Gastrocnemius medialis (tissue), 4 donors: Measurements from ENCODE around the gene KAZN. TPM values are rescaled to one million over a fixed set of nuclear protein-coding genes. Genes with fewer than 3 reads are reported as not detected.

Experiments used
- ATAC-seq, 2 donors: fragments of 150-250 bp; one replicate each; pipeline ENCODE4 v1.9.1; 2016
- DNase-seq, 2 donors: peaks; one replicate each; pipeline ENCODE4 v3.0.0-alpha.2; 2019
- H3K27ac ChIP-seq, 4 donors: fragments of 200-600 bp; sonication (generic); 1 replicate in 1 of 4; 2 replicates in 3 of 4; pipeline ENCODE4 v1.5.1; 2016 to 2018; ENCODE audit warnings: mild to moderate bottlenecking in 2 of 4, moderate library complexity in 1 of 4
- H3K27me3 ChIP-seq, 3 donors: fragments of 200-600 bp; sonication (generic) in 2 of 3; 1 replicate in 1 of 3; 2 replicates in 2 of 3; pipeline versions ENCODE4 v1.5.1 to v1.6.0; 2016 to 2019; ENCODE audit warnings: mild to moderate bottlenecking in 1 of 3, moderate library complexity in 1 of 3
- H3K36me3 ChIP-seq, 2 donors: fragments of 200-600 bp; sonication (generic) in 1 of 2; one replicate each; pipeline ENCODE4 v1.5.1; 2017 to 2018
- H3K4me1 ChIP-seq, 2 donors: fragments of 200-600 bp; sonication (generic) in 1 of 2; one replicate each; pipeline ENCODE4 v1.5.1; 2016 to 2017; ENCODE audit warnings: mild to moderate bottlenecking in 2 of 2
- H3K4me3 ChIP-seq, 4 donors: fragments of 200-600 bp; sonication (generic) in 3 of 4; 1 replicate in 1 of 4; 2 replicates in 3 of 4; pipeline ENCODE4 v1.5.1; 2016 to 2019; ENCODE audit warnings: mild to moderate bottlenecking in 2 of 4
- H3K9me3 ChIP-seq, 3 donors: fragments of 200-600 bp; sonication (generic) in 2 of 3; 1 replicate in 1 of 3; 2 replicates in 2 of 3; pipeline ENCODE4 v1.5.1; 2016 to 2019
- CTCF ChIP-seq, 5 experiments: fragments of 450-650 bp in 3 of 5; fragments of 200-600 bp in 2 of 5; sonication (generic) in 2 of 5; IDR thresholded peaks in 4 of 5; conservative IDR thresholded peaks in 1 of 5; 1 replicate in 4 of 5; 2 replicates in 1 of 5; pipeline ENCODE4 v1.5.1; 2016 to 2019; ENCODE audit warnings: antibody characterized with exemption in 5 of 5, mild to moderate bottlenecking in 3 of 5, moderate library complexity in 3 of 5
- POLR2A ChIP-seq, 2 donors: fragments of 450-650 bp; IDR thresholded peaks; one replicate each; pipeline ENCODE4 v1.6.1; 2017; ENCODE audit warnings: antibody characterized with exemption in 2 of 2, mild to moderate bottlenecking in 2 of 2, moderate library complexity in 2 of 2
- in situ Hi-C, 4 donors: fragments of 200-750 bp; cut with MboI; loops; one replicate each; pipeline versions ENCODE4 v1.15.0 to v1.8.0; 2017; ENCODE audit warnings: low sequenced_read_pairs in 4 of 4
- intact Hi-C: fragments of 100-400 bp; cut with DNase I; formaldehyde crosslinking; loops from one replicate; pipeline ENCODE4 v1.15.1; 2023; ENCODE audit warnings: low total_unique reads
- total RNA-seq, 4 donors: library from RNA; depleted of rRNA; stranded (reverse); fragments of >200 nt; gene quantifications; one replicate each; pipeline versions ENCODE4 v1.1.0 to v1.2.3, GENCODE V29; 2016

KAZN gene
- total RNA-seq, 4 donors from 2014 or later = 0.05 to 2.2 (median 1.00) TPM

- no peak overlapping the region for H3K27ac ChIP-seq
- ATAC-seq (no peak), DNase-seq (no peak)
- TF ChIP-seq CTCF (IDR thresholded peaks at IDR 0.05 in 4 of 5, conservative IDR thresholded peaks at IDR 0.05 in 1 of 5) = no peak
- TF ChIP-seq POLR2A (IDR thresholded peaks at IDR 0.05) = no peak
- H3K27me3 ChIP-seq = no peaks in the 10 kb centered on the region
- no peak overlapping the region for H3K4me3 ChIP-seq
- intact Hi-C loops (no loop called here), in situ Hi-C loops (no loop called here)
- no peaks in the 10 kb centered on the region for H3K36me3 ChIP-seq
- H3K9me3 ChIP-seq = no peaks in the 10 kb centered on the region
- H3K4me1 ChIP-seq = no peaks in the 10 kb centered on the region
These were observed 266.6 kb downstream of the KAZN start for GRCh38 chr1:14865106-14865505.

GRCh38 chr1:14866911-14867612, 268.6 kb downstream of the KAZN start:
- no peak overlapping the region for H3K27ac ChIP-seq
- H3K4me1 ChIP-seq = no peaks in the 10 kb centered on the region
- intact Hi-C loops (no loop called here), in situ Hi-C loops (no loop called here)
- DNase-seq (no peak), ATAC-seq (no peak)
- no peaks in the 10 kb centered on the region for H3K9me3 ChIP-seq
- H3K36me3 ChIP-seq = no peaks in the 10 kb centered on the region
- no peaks in the 10 kb centered on the region for H3K27me3 ChIP-seq
- no peak overlapping the region for H3K4me3 ChIP-seq
- TF ChIP-seq CTCF (IDR thresholded peaks at IDR 0.05 in 4 of 5, conservative IDR thresholded peaks at IDR 0.05 in 1 of 5) (no peak), POLR2A (IDR thresholded peaks at IDR 0.05) (no peak)

GRCh38 chr1:14869187-14869586, 270.7 kb downstream of the KAZN start:
- H3K36me3 ChIP-seq = no peaks in the 10 kb centered on the region
- H3K4me1 ChIP-seq = no peaks in the 10 kb centered on the region
- no peaks in the 10 kb centered on the region for H3K9me3 ChIP-seq
- no peak overlapping the region for H3K27ac ChIP-seq
- H3K27me3 ChIP-seq = no peaks in the 10 kb centered on the region
- in situ Hi-C loops (no loop called here), intact Hi-C loops (no loop called here)
- TF ChIP-seq POLR2A (IDR thresholded peaks at IDR 0.05) (no peak), CTCF (IDR thresholded peaks at IDR 0.05 in 4 of 5, conservative IDR thresholded peaks at IDR 0.05 in 1 of 5) (no peak)
- no peak overlapping the region for H3K4me3 ChIP-seq
- DNase-seq (no peak), ATAC-seq (no peak)

GRCh38 chr1:14871218-14871970, 272.9 kb downstream of the KAZN start:
- in situ Hi-C loops = no loop called here
- no peak overlapping the region for H3K4me3 ChIP-seq
- intact Hi-C loops = no loop called here
- no peaks in the 10 kb centered on the region for H3K36me3 ChIP-seq
- ATAC-seq = no peak
- H3K9me3 ChIP-seq = no peaks in the 10 kb centered on the region
- H3K27ac ChIP-seq = no peak overlapping the region
- TF ChIP-seq POLR2A (IDR thresholded peaks at IDR 0.05) (no peak), CTCF (IDR thresholded peaks at IDR 0.05 in 4 of 5, conservative IDR thresholded peaks at IDR 0.05 in 1 of 5) (no peak)
- no peaks in the 10 kb centered on the region for H3K4me1 ChIP-seq
- H3K27me3 ChIP-seq = no peaks in the 10 kb centered on the region
- DNase-seq = no peak
